H1 (cell line): ENCODE results near the gene PKD2. TPM values are rescaled to one million over a fixed set of nuclear protein-coding genes. Genes with fewer than 3 reads are reported as not detected.
A peak's percentile ranks its signal among the peaks of the same experiment; 100 is the strongest.

Experiments
- CTCF ChIA-PET: fragments of 300-600 bp; sonication (Branson Sonifier 250); formaldehyde crosslinking; loops from one replicate; lab custom pipeline; 2021; ENCODE audit not compliant: partially characterized antibody; lab: Charles Lee
- POLR2A ChIA-PET: fragments of 300-600 bp; sonication (Branson Sonifier 250); formaldehyde crosslinking; loops from one replicate; lab custom pipeline; 2021; ENCODE audit warnings: inconsistent platforms; ENCODE audit not compliant: partially characterized antibody; lab: Charles Lee
- DNase-seq, 2 experiments: peaks; one replicate each; pipeline versions ENCODE4 v3.0.0 to v3.0.0-alpha.2; 2010 to 2022; ENCODE audit warnings: low spot score in 2 of 2, low read depth in 1 of 2, mixed read lengths in 1 of 2
- FAIRE-seq: peaks from 2 replicates; lab custom pipeline; 2011; peaks lifted over from hg19 to GRCh38; lab: Jason Lieb, UNC
- H2AFZ ChIP-seq: 2 replicates; pipeline ENCODE4 v1.8.1; 2012; ENCODE audit warnings: low read length, inconsistent platforms
- H2AK5ac ChIP-seq: 2 replicates; pipeline ENCODE4 v1.6.1; 2013; ENCODE audit warnings: low read depth, low read length
- H2BK120ac ChIP-seq: replicated peaks from 2 replicates; pipeline ENCODE3; 2013; ENCODE audit warnings: low read depth, low read length, inconsistent platforms
- H2BK12ac ChIP-seq: 2 replicates; pipeline ENCODE4 v1.6.1; 2013; ENCODE audit warnings: low read depth, low read length
- H2BK15ac ChIP-seq: 2 replicates; pipeline ENCODE4 v1.6.1; 2013; ENCODE audit warnings: low read length
- H2BK20ac ChIP-seq: 2 replicates; pipeline ENCODE4 v1.6.1; 2013; ENCODE audit warnings: low read length
- H2BK5ac ChIP-seq: 2 replicates; pipeline ENCODE4 v1.6.1; 2013; ENCODE audit warnings: low read depth, low read length
- H3K14ac ChIP-seq: 2 replicates; pipeline ENCODE4 v1.6.1; 2013; ENCODE audit warnings: inconsistent platforms; ENCODE audit not compliant: insufficient read length
- H3K18ac ChIP-seq: 2 replicates; pipeline ENCODE4 v1.6.1; 2013; ENCODE audit warnings: low read length; ENCODE audit errors: extremely low read depth
- H3K23ac ChIP-seq: 2 replicates; pipeline ENCODE4 v1.6.1; 2013; ENCODE audit warnings: inconsistent platforms; ENCODE audit not compliant: insufficient read length
- H3K23me2 ChIP-seq: 2 replicates; pipeline ENCODE4 v1.6.1; 2013; ENCODE audit warnings: low read depth, low read length
- H3K27ac ChIP-seq: 2 replicates; pipeline ENCODE4 v1.6.1; 2011; ENCODE audit warnings: low read depth, low read length, inconsistent platforms
- H3K27me3 ChIP-seq, 4 experiments: replicated peaks in 1 of 4; 1 replicate in 1 of 4; 2 replicates in 3 of 4; pipeline versions ENCODE4 v1.6.1 to v1.8.1; 2011 to 2013; ENCODE audit warnings: low read length in 3 of 4, mild to moderate bottlenecking in 3 of 4, inconsistent platforms in 2 of 4, mixed read lengths in 2 of 4, moderate library complexity in 1 of 4; ENCODE audit not compliant: control insufficient read depth in 3 of 4, insufficient read depth in 3 of 4; ENCODE audit errors: extremely low read depth in 1 of 4
- H3K36me3 ChIP-seq, 4 experiments: 2 replicates each; pipeline versions ENCODE4 v1.6.1 to v1.8.1; 2011 to 2013; ENCODE audit warnings: mild to moderate bottlenecking in 4 of 4, low read length in 3 of 4, moderate library complexity in 2 of 4, control low read depth in 1 of 4, inconsistent platforms in 1 of 4; ENCODE audit not compliant: insufficient read depth in 4 of 4, control insufficient read depth in 2 of 4
- H3K4ac ChIP-seq: replicated peaks from 2 replicates; pipeline ENCODE3; 2013; ENCODE audit warnings: low read length, low read depth, mixed read lengths, inconsistent platforms; ENCODE audit not compliant: insufficient read length
- H3K4me1 ChIP-seq, 4 experiments: replicated peaks in 1 of 4; 1 replicate in 1 of 4; 2 replicates in 3 of 4; pipeline versions ENCODE4 v1.6.1 to v1.8.1; 2011 to 2013; ENCODE audit warnings: low read length in 3 of 4, inconsistent platforms in 2 of 4, mixed read lengths in 1 of 4; ENCODE audit not compliant: insufficient read depth in 4 of 4, control insufficient read depth in 3 of 4
- H3K4me2 ChIP-seq, 2 experiments: 2 replicates each; pipeline versions ENCODE4 v1.6.1 to v1.8.1; 2011 to 2013; ENCODE audit warnings: low read depth in 2 of 2, low read length in 2 of 2, control low read depth in 1 of 2, inconsistent platforms in 1 of 2, mild to moderate bottlenecking in 1 of 2; ENCODE audit not compliant: insufficient read depth in 1 of 2
- H3K4me3 ChIP-seq, 4 experiments: fragments of 200-600, 300-600 bp in 1 of 4; sonication (generic), shearing (Covaris generic), sonication (Bioruptor Twin) in 1 of 4; 2 replicates each; pipeline versions ENCODE4 v1.5.1 to v1.8.1; 2011 to 2016; ENCODE audit warnings: low read length in 4 of 4, low read depth in 3 of 4, control low read depth in 2 of 4, inconsistent platforms in 2 of 4, mild to moderate bottlenecking in 2 of 4, mixed read lengths in 1 of 4, moderate library complexity in 1 of 4; ENCODE audit not compliant: insufficient read depth in 2 of 4; ENCODE audit errors: extremely low read depth in 1 of 4
- H3K56ac ChIP-seq: replicated peaks from 2 replicates; pipeline ENCODE3; 2013; ENCODE audit warnings: low read depth, mild to moderate bottlenecking, mixed read lengths, low read length, inconsistent platforms; ENCODE audit not compliant: insufficient read length
- H3K79me1 ChIP-seq: 2 replicates; pipeline ENCODE4 v1.6.1; 2013; ENCODE audit warnings: low read depth, low read length, control low read depth
- H3K79me2 ChIP-seq, 2 experiments: 2 replicates each; pipeline versions ENCODE4 v1.6.1 to v1.8.1; 2012 to 2013; ENCODE audit warnings: low read length in 2 of 2, mild to moderate bottlenecking in 2 of 2, inconsistent platforms in 1 of 2; ENCODE audit not compliant: insufficient read depth in 2 of 2, control insufficient read depth in 1 of 2
- H3K9ac ChIP-seq, 4 experiments: replicated peaks in 1 of 4; 1 replicate in 1 of 4; 2 replicates in 3 of 4; pipeline versions ENCODE4 v1.6.1 to v1.8.1; 2011 to 2013; ENCODE audit warnings: low read depth in 3 of 4, low read length in 3 of 4, control low read depth in 2 of 4, mild to moderate bottlenecking in 2 of 4, moderate library complexity in 2 of 4, inconsistent platforms in 1 of 4; ENCODE audit errors: extremely low read depth in 1 of 4
- H3K9me3 ChIP-seq, 2 experiments: 2 replicates each; pipeline versions ENCODE4 v1.6.1 to v1.8.1; 2012 to 2013; ENCODE audit warnings: mild to moderate bottlenecking in 2 of 2, moderate library complexity in 2 of 2, control low read depth in 1 of 2, inconsistent platforms in 1 of 2, low read depth in 1 of 2, low read length in 1 of 2, mixed read lengths in 1 of 2; ENCODE audit not compliant: insufficient read depth in 2 of 2
- H4K20me1 ChIP-seq, 2 experiments: replicated peaks in 1 of 2; 2 replicates each; pipeline versions ENCODE3 to v1.8.1; 2011 to 2013; ENCODE audit warnings: inconsistent platforms in 2 of 2, low read length in 2 of 2, mild to moderate bottlenecking in 1 of 2; ENCODE audit not compliant: insufficient read depth in 2 of 2, control insufficient read depth in 1 of 2
- H4K5ac ChIP-seq: 2 replicates; pipeline ENCODE4 v1.6.1; 2013; ENCODE audit warnings: low read length, low read depth, mixed read lengths, inconsistent platforms; ENCODE audit not compliant: insufficient read length
- H4K8ac ChIP-seq: 2 replicates; pipeline ENCODE4 v1.8.0; 2013; ENCODE audit warnings: mild to moderate bottlenecking, moderate library complexity, low read length, inconsistent platforms; ENCODE audit not compliant: insufficient read depth; ENCODE audit errors: extremely low read depth
- H4K91ac ChIP-seq: replicated peaks from 2 replicates; pipeline ENCODE3; 2013; ENCODE audit warnings: low read length, mixed read lengths, inconsistent platforms; ENCODE audit not compliant: insufficient read length
- ASH2L ChIP-seq: fragments of 200-600, 300-600 bp; sonication (generic); IDR thresholded peaks from one replicate; pipeline ENCODE4 v1.7.1; 2017; ENCODE audit warnings: low read length
- BRCA1 ChIP-seq: IDR thresholded peaks from 2 replicates; pipeline ENCODE4 v1.6.1; 2012; ENCODE audit warnings: low read depth, low read length, improper control_type of control experiment
- CEBPB ChIP-seq: IDR thresholded peaks from 2 replicates; pipeline ENCODE4 v1.6.1; 2012; ENCODE audit warnings: low read depth, low read length
- EGR1 ChIP-seq: IDR thresholded peaks from 2 replicates; pipeline ENCODE4 v1.6.1; 2011; ENCODE audit warnings: low read depth, low read length, borderline replicate concordance
- FOSL1 ChIP-seq: IDR thresholded peaks from 2 replicates; pipeline ENCODE4 v1.6.1; 2011; ENCODE audit warnings: mild to moderate bottlenecking, low read depth, low read length, moderate library complexity; ENCODE audit not compliant: insufficient read depth
- GABPA ChIP-seq: IDR thresholded peaks from 2 replicates; pipeline ENCODE4 v1.6.1; 2011; ENCODE audit warnings: mild to moderate bottlenecking, low read length, moderate library complexity, borderline replicate concordance; ENCODE audit not compliant: insufficient read depth
- HDAC6 ChIP-seq: IDR thresholded peaks from one replicate; pipeline ENCODE4 v1.7.1; 2012; ENCODE audit warnings: low read depth, mild to moderate bottlenecking, inconsistent platforms, low read length, moderate library complexity
- SAP30 ChIP-seq: fragments of 300-600 bp; sonication (generic); IDR thresholded peaks from 2 replicates; pipeline ENCODE4 v1.7.1; 2012; ENCODE audit warnings: low read length, moderate library complexity, mild to moderate bottlenecking, inconsistent platforms; ENCODE audit not compliant: insufficient read depth, insufficient replicate concordance
- SIN3A ChIP-seq, 2 experiments: IDR thresholded peaks in 1 of 2; conservative IDR thresholded peaks in 1 of 2; 2 replicates each; pipeline ENCODE4 v1.6.1; 2011 to 2012; ENCODE audit warnings: low read length in 2 of 2, improper control_type of control experiment in 1 of 2, low read depth in 1 of 2, mild to moderate bottlenecking in 1 of 2
- WGBS, 2 experiments: shearing (Covaris generic) in 1 of 2; methylation state at CpG; one replicate each; pipeline versions ENCODE4 v1.1.6 to v1.1.7; 2013 to 2015; ENCODE audit warnings: low lambda C conversion rate in 2 of 2, mixed read lengths in 2 of 2, inconsistent platforms in 1 of 2, low coverage in 1 of 2, missing lambda C conversion rate in 1 of 2; ENCODE audit not compliant: insufficient replicate concordance in 2 of 2, insufficient coverage in 1 of 2, insufficient read length in 1 of 2; ENCODE audit errors: extremely low coverage in 1 of 2, missing lambda C conversion rate in 1 of 2; 5-methylcytosine and 5-hydroxymethylcytosine counted together
- polyA plus RNA-seq, 7 experiments: library from polyadenylated mRNA; depleted of rRNA in 3 of 7; stranded (reverse) in 5 of 7; unstranded in 2 of 7; fragments of >200 nt in 5 of 7; fragments of 200-250 nt in 2 of 7; gene quantifications; 1 replicate in 5 of 7; 2 replicates in 1 of 7; 4 replicates in 1 of 7; pipeline versions ENCODE4 v1.2.1 to v1.2.3, GENCODE V29; 2011 to 2013; ENCODE audit warnings: missing spikeins in 2 of 7, mixed read lengths in 2 of 7
- total RNA-seq: library from RNA; stranded (reverse); fragmentation: NEBNext Ultra II Directional; extraction: Animal tissue kit (Norgen Biotek cat#: 25700); gene quantifications from 2 replicates; pipeline ENCODE4 v1.2.1, GENCODE V29; 2021

Gene PKD2
- total and polyA plus RNA-seq, 2 of the 8 experiments (the other 6 are each of a cell fraction or from before 2014, with no cell fraction given): 16.0 to 32.0 TPM

- Histone ChIP-seq H2AK5ac (no peak overlapping the region), H3K9me3 (no peaks in the 10 kb centered on the region), H4K8ac (no peak overlapping the region), H2BK5ac (no peak overlapping the region), H3K4me3 (no peak overlapping the region), H3K79me2 (peaks cover 4 to 77% of the 10 kb centered on the region in 2 experiments; a peak in 3 of 4 replicates), H2BK120ac (no peak overlapping the region), H3K18ac (no peak overlapping the region), H2BK12ac (no peak overlapping the region), H2BK15ac (no peak overlapping the region), H4K91ac (no peak overlapping the region), H3K14ac (no peak overlapping the region), H3K56ac (no peak overlapping the region), H4K5ac (no peak overlapping the region), H3K27ac (no peak overlapping the region), H3K4me1 (peaks cover 5 to 9% (median 7%) of the 10 kb centered on the region in 4 experiments; a peak in 6 of 7 replicates), H3K23me2 (peaks cover 9% of the 10 kb centered on the region; the same call in 1 of the 2 replicates), H3K79me1 (peaks cover 13% of the 10 kb centered on the region), H3K9ac (no peak overlapping the region), H3K27me3 (peaks cover 0 to 4% (median 0%) of the 10 kb centered on the region in 4 experiments; a peak in 3 of 7 replicates), H3K4me2 (peak overlapping the region in 1 of 2 experiments; percentile 71; a peak in 1 of 4 replicates), H2AFZ (no peak overlapping the region), H3K4ac (no peak overlapping the region), H3K36me3 (no peaks in the 10 kb centered on the region), H2BK20ac (no peak overlapping the region), H4K20me1 (peaks cover 7 to 20% of the 10 kb centered on the region in 2 experiments), H3K23ac (no peak overlapping the region)
- no peak for TF ChIP-seq SAP30
- no peak for TF ChIP-seq EGR1
- TF ChIP-seq CEBPB: no peak
- no peak for TF ChIP-seq FOSL1
- TF ChIP-seq GABPA: no peak
- no peak for TF ChIP-seq ASH2L
- TF ChIP-seq BRCA1: no peak
- no peak for TF ChIP-seq SIN3A (conservative IDR thresholded peaks at IDR 0.05 in 1 of 2, IDR thresholded peaks at IDR 0.05 in 1 of 2; ENCODE audit: low read depth in 1 of 2, low read length in 2 of 2)
- no peak for TF ChIP-seq HDAC6
- DNase-seq: no peak
- no peak for FAIRE-seq
- 61% methylated on average over 2 of the region's 2 CpGs; no CpG with 5 or more reads in 1 of the 2 experiments for WGBS, 2 experiments
- CTCF ChIA-PET: interaction anchor here (0.7 to 1.1 kb wide), 2 partner anchors 25 to 44 kb away, joined by 3 read pairs; no protein-coding TSS in a partner anchor
- POLR2A ChIA-PET: interaction anchor here (1.0 kb wide), 1 partner anchor 10 kb away, joined by 4 read pairs; no protein-coding TSS in a partner anchor
Observed at GRCh38 chr4:88010966-88011365, 3.5 kb downstream of the PKD2 start.
